Skeletal muscle tissue (tissue), 4 donors: Measurements from ENCODE around the gene GAS7. TPM values are rescaled to one million over a fixed set of nuclear protein-coding genes. Genes with fewer than 3 reads are reported as not detected.

Source experiments
- H3K27ac ChIP-seq: one replicate; pipeline ENCODE4 v1.7.0; 2013; ENCODE audit warnings: mild to moderate bottlenecking, low read depth, low read length, inconsistent platforms
- H3K27me3 ChIP-seq, 3 donors: one replicate each; pipeline ENCODE4 v1.7.0; 2013; ENCODE audit warnings: low read length in 3 of 3; ENCODE audit not compliant: control insufficient read depth in 3 of 3, insufficient read depth in 3 of 3
- H3K36me3 ChIP-seq, 3 donors: one replicate each; pipeline ENCODE4 v1.7.0; 2013; ENCODE audit warnings: low read length in 3 of 3; ENCODE audit not compliant: control insufficient read depth in 3 of 3, insufficient read depth in 3 of 3
- H3K4me1 ChIP-seq, 3 donors: one replicate each; pipeline ENCODE4 v1.7.0; 2013; ENCODE audit warnings: low read length in 3 of 3, mild to moderate bottlenecking in 3 of 3; ENCODE audit not compliant: control insufficient read depth in 3 of 3, insufficient read depth in 3 of 3
- H3K4me3 ChIP-seq, 3 donors: one replicate each; pipeline ENCODE4 v1.7.0; 2013; ENCODE audit warnings: low read length in 3 of 3
- H3K9ac ChIP-seq, 3 donors: one replicate each; pipeline ENCODE4 v1.7.0; 2013; ENCODE audit warnings: low read length in 3 of 3, mild to moderate bottlenecking in 3 of 3, moderate library complexity in 2 of 3, low read depth in 1 of 3
- H3K9me3 ChIP-seq, 3 donors: one replicate each; pipeline ENCODE4 v1.7.0; 2013; ENCODE audit warnings: low read length in 3 of 3; ENCODE audit not compliant: control insufficient read depth in 3 of 3
- total RNA-seq: library from RNA; depleted of rRNA; stranded (reverse); fragments of >200 nt; gene quantifications from one replicate; pipeline ENCODE4 v1.2.3, GENCODE V29; 2014
- donor health status: Osteomylitis.

GAS7 gene
- total RNA-seq, 1 donor from 2014 or later = 58.5 TPM

- Histone ChIP-seq H3K4me3 (no peak overlapping the region), H3K36me3 (no peaks in the 10 kb centered on the region), H3K9ac (no peak overlapping the region), H3K4me1 (no peaks in the 10 kb centered on the region), H3K27me3 (no peaks in the 10 kb centered on the region), H3K27ac (no peak overlapping the region), H3K9me3 (peaks cover 0 to 12% (median under 1%) of the 10 kb centered on the region in 3 donors)
Observed at GRCh38 chr17:9887508-9887907, 310.9 kb downstream of the GAS7 start.

GRCh38 chr17:9886141-9886930, 312.1 kb downstream of the GAS7 start:
- Histone ChIP-seq H3K4me3 (no peak overlapping the region), H3K9me3 (peaks cover 0 to 14% (median 6%) of the 10 kb centered on the region in 3 donors), H3K36me3 (no peaks in the 10 kb centered on the region), H3K27ac (no peak overlapping the region), H3K9ac (no peak overlapping the region), H3K4me1 (no peaks in the 10 kb centered on the region), H3K27me3 (no peaks in the 10 kb centered on the region)

- H3K4me3 ChIP-seq = no peak overlapping the region
Observed at GRCh38 chr17:9883451-9883850, 315.0 kb downstream of the GAS7 start.

GRCh38 chr17:9880582-9880999, 317.8 kb downstream of the GAS7 start:
- Histone ChIP-seq H3K4me3 (no peak overlapping the region), H3K27ac (no peak overlapping the region), H3K9me3 (peaks cover 0 to 14% (median 6%) of the 10 kb centered on the region in 3 donors), H3K27me3 (no peaks in the 10 kb centered on the region), H3K9ac (no peak overlapping the region), H3K4me1 (no peaks in the 10 kb centered on the region), H3K36me3 (no peaks in the 10 kb centered on the region)

More at GRCh38 chr17:9883451-9883850, 315.0 kb downstream of the GAS7 start:
- peaks cover 0 to 14% (median 6%) of the 10 kb centered on the region in 3 donors for H3K9me3 ChIP-seq
- no peak overlapping the region for H3K27ac ChIP-seq
- no peaks in the 10 kb centered on the region for H3K4me1 ChIP-seq
- no peaks in the 10 kb centered on the region for H3K36me3 ChIP-seq
- no peak overlapping the region for H3K9ac ChIP-seq
- no peaks in the 10 kb centered on the region for H3K27me3 ChIP-seq

- no peaks in the 10 kb centered on the region for H3K36me3 ChIP-seq
- no peaks in the 10 kb centered on the region for H3K27me3 ChIP-seq
- peaks cover 0 to 11% (median 6%) of the 10 kb centered on the region in 3 donors for H3K9me3 ChIP-seq
- H3K4me3 ChIP-seq = no peak overlapping the region
- no peak overlapping the region for H3K9ac ChIP-seq
- H3K27ac ChIP-seq = no peak overlapping the region
- H3K4me1 ChIP-seq = no peaks in the 10 kb centered on the region
Observed at GRCh38 chr17:9878786-9879525, 319.4 kb downstream of the GAS7 start.

- Histone ChIP-seq H3K4me3 (no peak overlapping the region), H3K27me3 (no peaks in the 10 kb centered on the region), H3K9me3 (peaks cover 0 to 7% (median 6%) of the 10 kb centered on the region in 3 donors), H3K9ac (no peak overlapping the region), H3K36me3 (no peaks in the 10 kb centered on the region), H3K4me1 (no peaks in the 10 kb centered on the region), H3K27ac (no peak overlapping the region)
Observed at GRCh38 chr17:9878356-9878755, 320.1 kb downstream of the GAS7 start.

- no peak overlapping the region for H3K9ac ChIP-seq
- H3K4me3 ChIP-seq = no peak overlapping the region
- H3K36me3 ChIP-seq = no peaks in the 10 kb centered on the region
- no peaks in the 10 kb centered on the region for H3K9me3 ChIP-seq
- no peak overlapping the region for H3K27ac ChIP-seq
- H3K27me3 ChIP-seq = no peaks in the 10 kb centered on the region
- no peaks in the 10 kb centered on the region for H3K4me1 ChIP-seq
Observed at GRCh38 chr17:9875441-9875840, 323.0 kb downstream of the GAS7 start.

GRCh38 chr17:9874722-9875121, 323.7 kb downstream of the GAS7 start:
- Histone ChIP-seq H3K9ac (no peak overlapping the region), H3K4me3 (no peak overlapping the region), H3K27me3 (no peaks in the 10 kb centered on the region), H3K36me3 (no peaks in the 10 kb centered on the region), H3K9me3 (no peaks in the 10 kb centered on the region), H3K4me1 (no peaks in the 10 kb centered on the region), H3K27ac (no peak overlapping the region)

- no peak overlapping the region for H3K9ac ChIP-seq
- H3K4me3 ChIP-seq = no peak overlapping the region
- no peak overlapping the region for H3K27ac ChIP-seq
- H3K4me1 ChIP-seq = no peaks in the 10 kb centered on the region
- no peaks in the 10 kb centered on the region for H3K27me3 ChIP-seq
- H3K36me3 ChIP-seq = no peaks in the 10 kb centered on the region
- H3K9me3 ChIP-seq = no peaks in the 10 kb centered on the region
Observed at GRCh38 chr17:9872852-9873251, 325.6 kb downstream of the GAS7 start.

GRCh38 chr17:9868552-9868951, 329.9 kb downstream of the GAS7 start:
- H3K9ac ChIP-seq = no peak overlapping the region
- H3K36me3 ChIP-seq = no peaks in the 10 kb centered on the region
- H3K4me3 ChIP-seq = no peak overlapping the region
- H3K27me3 ChIP-seq = no peaks in the 10 kb centered on the region
- no peaks in the 10 kb centered on the region for H3K4me1 ChIP-seq
- no peak overlapping the region for H3K27ac ChIP-seq
- no peaks in the 10 kb centered on the region for H3K9me3 ChIP-seq
